Activated T-cell treated with anti-CD3 and anti-CD28 coated beads, Interleukin-2, amount 50 U/mL, for 24 hours (primary cell): ENCODE measurements around the gene TMPRSS4.

Experiments used
- DNase-seq: peaks from one replicate; pipeline ENCODE4 v3.0.0-alpha.2; 2020
- H3K27ac Mint-ChIP-seq: 2 replicates; pipeline ENCODE4 v1.8.0; 2020; ENCODE audit warnings: mild to moderate bottlenecking, mixed read lengths
- H3K27me3 Mint-ChIP-seq: 2 replicates; pipeline ENCODE4 v1.8.0; 2020; ENCODE audit warnings: mixed read lengths
- H3K36me3 Mint-ChIP-seq: 2 replicates; pipeline ENCODE4 v1.8.0; 2020; ENCODE audit warnings: low read depth, mixed read lengths
- H3K4me1 Mint-ChIP-seq: 2 replicates; pipeline ENCODE4 v1.8.0; 2020; ENCODE audit warnings: low read depth, mixed read lengths
- H3K4me3 Mint-ChIP-seq: 2 replicates; pipeline ENCODE4 v1.8.0; 2020; ENCODE audit warnings: mild to moderate bottlenecking, moderate library complexity, mixed read lengths
- H3K9me3 Mint-ChIP-seq: 2 replicates; pipeline ENCODE4 v1.8.0; 2020; ENCODE audit warnings: mixed read lengths

Gene TMPRSS4

DNA sequence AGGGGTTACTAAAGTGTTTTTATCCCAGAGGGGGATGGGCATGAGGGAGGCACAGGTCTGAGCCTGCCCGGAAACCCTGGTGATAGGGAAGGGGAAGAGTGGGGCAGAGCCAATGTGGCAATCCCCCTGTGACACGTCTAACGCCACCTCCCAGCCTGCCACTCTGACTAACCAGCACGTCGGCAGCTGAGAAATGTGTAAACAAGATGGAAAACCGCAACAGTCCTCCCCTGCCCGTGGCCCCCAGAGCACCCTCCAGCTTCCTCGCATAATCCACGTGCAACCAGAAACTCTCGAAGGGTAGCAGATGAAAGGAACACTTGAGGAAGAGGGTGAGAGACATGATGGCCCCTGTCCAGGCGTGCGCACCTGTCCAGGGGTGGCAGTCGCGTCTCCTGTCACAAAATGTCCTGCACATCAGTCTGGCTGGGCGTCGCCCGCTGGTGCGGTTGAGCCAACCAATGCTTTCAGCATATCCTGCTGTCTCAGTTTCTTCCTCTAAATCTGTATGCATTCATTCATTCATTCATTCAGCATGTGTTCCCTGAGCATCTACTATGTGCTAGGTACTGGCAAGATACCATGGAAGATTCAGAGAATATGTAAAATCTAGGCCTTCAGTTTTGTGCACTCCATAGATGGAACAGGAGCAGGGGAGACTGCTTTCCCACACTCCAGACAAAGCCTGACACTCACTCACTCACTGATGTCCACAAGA is 4.5 kb downstream of the TMPRSS4 start:
- no peak overlapping the region for H3K4me3 Mint-ChIP-seq
- no peaks in the 10 kb centered on the region for H3K36me3 Mint-ChIP-seq
- H3K27ac Mint-ChIP-seq = no peak overlapping the region
- no peaks in the 10 kb centered on the region for H3K27me3 Mint-ChIP-seq
- no peaks in the 10 kb centered on the region for H3K4me1 Mint-ChIP-seq
- peaks cover 2% of the 10 kb centered on the region for H3K9me3 Mint-ChIP-seq
- no peak for DNase-seq

DNA sequence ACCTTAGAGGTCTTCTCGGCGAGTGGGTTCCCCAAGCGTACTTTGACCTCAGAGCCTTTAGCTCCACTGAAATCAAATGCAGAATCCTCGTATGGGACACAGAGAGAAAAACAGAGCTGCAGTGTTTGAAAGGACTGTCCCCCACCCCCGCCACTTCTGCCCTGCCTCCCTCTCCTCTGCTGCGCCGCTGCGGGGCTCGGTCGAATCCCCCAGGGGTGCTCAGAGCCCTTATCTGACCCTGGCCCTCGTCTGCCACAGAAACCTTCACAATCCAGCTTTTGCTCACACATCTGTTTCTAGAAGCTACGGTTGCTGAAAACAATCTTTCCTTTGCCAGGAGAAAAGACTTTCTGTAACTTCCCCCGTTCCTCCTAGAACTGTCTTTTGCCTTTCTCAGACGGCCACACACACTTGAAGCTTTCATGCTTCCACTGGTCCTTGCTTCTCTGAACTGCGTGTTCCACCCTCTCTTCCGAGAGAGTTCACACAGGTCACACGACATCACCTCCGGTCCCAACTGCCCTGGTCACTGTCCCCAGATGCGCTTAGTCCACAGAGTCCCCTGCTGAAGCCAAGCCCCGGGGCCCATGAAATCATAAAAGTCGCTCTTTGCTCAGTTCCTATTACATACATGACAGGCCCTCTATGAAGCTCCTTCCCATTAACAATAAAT is 6.1 kb downstream of the TMPRSS4 start:
- DNase-seq = no peak
- no peak overlapping the region for H3K27ac Mint-ChIP-seq
- H3K4me1 Mint-ChIP-seq = no peaks in the 10 kb centered on the region
- H3K36me3 Mint-ChIP-seq = no peaks in the 10 kb centered on the region
- no peak overlapping the region for H3K4me3 Mint-ChIP-seq
- peaks cover 10% of the 10 kb centered on the region for H3K9me3 Mint-ChIP-seq
- no peaks in the 10 kb centered on the region for H3K27me3 Mint-ChIP-seq

DNA sequence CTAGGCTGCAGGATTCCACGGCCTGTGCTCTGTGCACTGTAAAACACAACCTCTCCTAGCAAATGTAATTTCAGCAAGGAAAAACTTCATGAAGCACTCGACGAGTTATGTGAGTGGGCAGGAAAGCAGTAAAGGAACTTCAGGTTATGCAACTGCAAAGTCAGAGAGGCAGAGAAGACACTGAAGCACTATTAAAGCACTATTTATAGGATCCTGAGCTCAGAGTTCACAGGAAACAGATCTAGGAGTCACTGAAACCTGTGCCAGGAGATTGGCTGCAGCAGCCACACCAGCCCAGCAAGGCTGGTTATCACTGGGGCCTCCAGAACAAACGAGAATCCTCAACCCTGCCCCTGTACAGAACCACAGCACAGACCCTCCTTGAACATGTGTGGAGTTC is 7.4 kb downstream of the TMPRSS4 start:
- Mint-ChIP-seq H3K4me1 (no peaks in the 10 kb centered on the region), H3K27me3 (peaks cover 5% of the 10 kb centered on the region), H3K9me3 (peaks cover 19% of the 10 kb centered on the region), H3K36me3 (no peaks in the 10 kb centered on the region), H3K27ac (no peak overlapping the region), H3K4me3 (no peak overlapping the region)
- no peak for DNase-seq

DNA sequence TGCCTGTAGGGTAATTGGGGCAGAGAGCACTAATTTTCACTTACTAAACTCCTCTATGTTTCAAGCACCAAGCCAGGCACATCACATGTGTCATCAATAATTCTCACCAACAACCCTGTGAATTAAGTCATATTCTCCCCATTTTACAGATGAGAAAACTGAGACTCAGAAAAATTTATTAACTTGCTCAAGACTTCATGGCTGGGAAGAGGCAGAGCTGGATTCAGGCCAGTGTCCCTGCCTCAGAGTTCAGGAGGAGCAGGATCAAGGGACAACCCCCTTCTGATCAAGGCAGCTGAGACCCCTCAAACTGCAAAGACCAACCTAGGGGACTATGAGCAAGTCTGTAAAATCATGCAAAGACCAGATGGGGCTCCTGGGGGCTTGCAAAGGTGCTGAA is 7.8 kb downstream of the TMPRSS4 start:
- Mint-ChIP-seq H3K9me3 (peaks cover 19% of the 10 kb centered on the region), H3K36me3 (no peaks in the 10 kb centered on the region), H3K4me3 (no peak overlapping the region), H3K4me1 (no peaks in the 10 kb centered on the region), H3K27me3 (peaks cover 5% of the 10 kb centered on the region), H3K27ac (no peak overlapping the region)
- DNase-seq = no peak

DNA sequence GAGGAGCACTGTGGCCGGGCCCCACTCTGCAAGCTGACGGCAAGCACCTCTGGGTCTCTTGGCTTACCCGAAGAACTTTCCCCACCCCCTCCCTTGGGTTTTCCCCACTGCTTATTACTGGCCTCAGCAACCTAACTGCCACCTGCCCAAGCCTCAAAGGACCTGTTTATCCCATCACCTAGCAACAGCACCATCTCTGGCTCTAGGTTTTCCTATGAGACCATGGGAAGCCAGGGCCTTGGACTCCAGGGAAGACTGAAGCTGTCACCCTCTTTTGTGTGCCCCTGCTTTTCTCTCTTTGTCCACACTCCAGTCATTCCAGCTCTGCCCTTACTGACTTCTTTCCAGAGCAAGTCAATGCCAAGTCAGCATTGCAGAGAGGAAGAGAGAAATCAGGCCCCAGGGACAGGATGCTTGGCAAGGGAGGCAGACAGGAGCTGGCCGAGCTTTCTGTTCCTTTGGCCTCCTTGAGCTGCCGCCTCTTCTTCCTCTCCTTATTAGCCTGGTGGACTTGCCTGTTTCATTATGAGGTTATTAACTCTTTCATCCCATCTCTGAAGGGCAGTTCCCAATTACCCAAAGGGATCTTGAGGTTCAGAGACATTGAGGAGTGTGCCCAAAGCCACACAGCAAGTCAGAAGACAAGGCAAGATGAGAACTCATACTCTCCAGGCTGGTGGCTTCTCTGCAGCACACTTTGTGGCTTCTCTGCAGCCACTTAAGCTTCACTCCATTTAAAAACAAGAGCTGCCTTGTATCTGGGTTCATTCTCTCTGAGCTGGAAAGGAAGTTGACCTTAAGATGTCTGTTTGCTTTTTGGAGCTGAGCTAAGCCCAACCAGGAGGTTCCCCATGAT is 10.3 kb downstream of the TMPRSS4 start, which contains the start of gene SMIM35:
TSS of gene SMIM35 (minus strand) at position 51 of the 856 bp plus-strand sequence. CDS start 206 bp downstream, outside the sequence.
- Mint-ChIP-seq H3K4me3 (no peak within 1 kb of the TSS), H3K9me3 (peaks cover 19% of the 10 kb centered on the region), H3K36me3 (no peaks in the 10 kb centered on the region), H3K27me3 (peaks cover 7% of the 10 kb centered on the region), H3K4me1 (no peaks in the 10 kb centered on the region), H3K27ac (no peak within 1 kb of the TSS)
- DNase-seq = no peak

DNA sequence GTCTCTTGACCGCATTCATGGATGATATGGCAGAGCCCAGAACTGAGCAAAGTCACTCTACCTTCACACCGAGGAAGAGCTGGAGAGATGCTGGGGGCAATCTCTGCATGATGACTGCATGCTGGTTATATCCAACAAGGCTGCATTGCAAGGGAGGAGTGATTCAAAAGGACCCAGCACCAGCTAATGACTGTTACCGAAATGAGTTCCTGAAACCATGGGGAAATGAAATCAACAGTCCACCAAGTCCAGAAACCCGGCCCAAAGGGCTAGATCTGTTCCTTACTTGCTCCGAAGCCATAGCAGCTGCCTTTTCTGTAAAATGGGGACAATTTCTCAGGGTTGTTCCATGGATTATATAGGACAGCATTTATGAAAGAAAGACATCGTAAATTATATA is 11.1 kb downstream of the TMPRSS4 start:
- no peak for DNase-seq
- no peak overlapping the region for H3K27ac Mint-ChIP-seq
- peaks cover 19% of the 10 kb centered on the region for H3K9me3 Mint-ChIP-seq
- peaks cover 9% of the 10 kb centered on the region for H3K27me3 Mint-ChIP-seq
- H3K4me3 Mint-ChIP-seq = no peak overlapping the region
- H3K4me1 Mint-ChIP-seq = no peaks in the 10 kb centered on the region
- H3K36me3 Mint-ChIP-seq = no peaks in the 10 kb centered on the region

DNA sequence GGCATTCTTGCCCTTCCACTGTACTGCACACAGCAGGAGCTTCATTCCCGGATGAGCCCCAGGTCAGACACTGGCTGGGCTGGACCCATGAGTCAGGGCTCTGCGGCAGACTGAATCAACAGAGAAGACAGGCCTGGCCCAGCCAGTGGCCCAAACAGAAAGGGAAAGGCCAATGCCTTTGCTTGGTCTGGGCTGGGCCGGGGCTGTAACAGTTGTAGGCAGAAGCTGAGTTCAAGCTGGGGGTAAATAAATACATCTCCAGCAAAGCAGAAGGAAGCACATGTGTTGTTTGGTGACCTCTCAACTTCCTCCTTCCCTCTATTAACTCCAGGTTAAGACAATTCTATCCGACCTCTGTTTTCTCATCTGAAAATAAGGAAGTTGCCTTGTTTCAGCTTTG is 11.7 kb downstream of the TMPRSS4 start:
- no peak overlapping the region for H3K27ac Mint-ChIP-seq
- no peak for DNase-seq
- no peaks in the 10 kb centered on the region for H3K4me1 Mint-ChIP-seq
- H3K9me3 Mint-ChIP-seq = peaks cover 19% of the 10 kb centered on the region
- no peak overlapping the region for H3K4me3 Mint-ChIP-seq
- H3K27me3 Mint-ChIP-seq = peaks cover 9% of the 10 kb centered on the region
- no peaks in the 10 kb centered on the region for H3K36me3 Mint-ChIP-seq

DNA sequence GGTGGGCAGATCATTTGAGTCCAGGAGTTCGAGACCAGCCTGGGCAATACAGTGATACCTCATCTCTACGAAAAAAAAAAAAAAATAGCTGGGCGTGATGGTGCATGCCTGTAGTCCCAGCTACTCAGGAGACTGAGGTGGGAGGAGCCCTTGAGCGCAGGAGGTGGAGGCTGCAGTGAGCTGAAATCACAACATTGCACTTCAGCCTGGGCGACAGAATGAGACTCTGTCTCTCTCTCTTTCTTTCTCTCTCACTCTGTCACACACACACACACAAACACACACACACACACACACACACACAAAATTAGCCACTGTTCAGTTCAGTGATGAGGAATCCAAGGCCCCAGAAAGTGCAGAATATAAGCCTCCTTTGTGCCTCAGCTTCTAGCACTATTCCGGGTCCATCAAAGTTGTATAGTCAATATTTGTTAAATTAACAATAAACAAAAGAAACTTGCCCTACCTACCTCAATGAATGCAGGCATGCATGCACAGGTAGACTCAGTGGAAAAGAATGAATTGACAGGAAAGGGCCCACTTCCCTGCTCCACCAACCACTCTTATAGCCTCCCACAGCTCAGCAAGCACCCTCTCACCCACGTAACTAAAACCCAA is 13.8 kb downstream of the TMPRSS4 start:
- H3K36me3 Mint-ChIP-seq = no peaks in the 10 kb centered on the region
- no peak overlapping the region for H3K4me3 Mint-ChIP-seq
- peaks cover 19% of the 10 kb centered on the region for H3K9me3 Mint-ChIP-seq
- no peak for DNase-seq
- no peaks in the 10 kb centered on the region for H3K4me1 Mint-ChIP-seq
- no peak overlapping the region for H3K27ac Mint-ChIP-seq
- H3K27me3 Mint-ChIP-seq = peaks cover 9% of the 10 kb centered on the region

DNA sequence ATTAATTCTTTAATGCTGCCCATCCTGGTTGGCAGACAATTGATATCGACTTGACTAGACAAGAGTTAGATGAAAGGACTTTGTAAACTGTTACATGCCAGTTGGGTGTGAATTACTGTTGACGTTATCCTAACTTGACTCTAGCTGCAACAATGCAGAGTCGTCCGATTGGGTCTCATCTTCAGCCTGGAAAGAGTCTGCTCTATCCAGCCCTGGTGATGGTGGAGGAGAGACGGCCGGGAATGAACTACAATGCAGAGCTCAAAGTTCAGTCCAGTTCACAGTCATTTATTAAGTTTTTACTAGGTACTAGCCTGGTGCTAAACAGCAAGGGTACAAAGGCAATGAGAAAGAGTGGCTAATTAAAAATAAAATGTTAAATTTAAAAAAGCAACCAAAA is 14.8 kb downstream of the TMPRSS4 start:
- H3K36me3 Mint-ChIP-seq = no peaks in the 10 kb centered on the region
- no peak for DNase-seq
- peaks cover 17% of the 10 kb centered on the region for H3K9me3 Mint-ChIP-seq
- H3K4me3 Mint-ChIP-seq = no peak overlapping the region
- H3K4me1 Mint-ChIP-seq = no peaks in the 10 kb centered on the region
- peaks cover 9% of the 10 kb centered on the region for H3K27me3 Mint-ChIP-seq
- no peak overlapping the region for H3K27ac Mint-ChIP-seq

DNA sequence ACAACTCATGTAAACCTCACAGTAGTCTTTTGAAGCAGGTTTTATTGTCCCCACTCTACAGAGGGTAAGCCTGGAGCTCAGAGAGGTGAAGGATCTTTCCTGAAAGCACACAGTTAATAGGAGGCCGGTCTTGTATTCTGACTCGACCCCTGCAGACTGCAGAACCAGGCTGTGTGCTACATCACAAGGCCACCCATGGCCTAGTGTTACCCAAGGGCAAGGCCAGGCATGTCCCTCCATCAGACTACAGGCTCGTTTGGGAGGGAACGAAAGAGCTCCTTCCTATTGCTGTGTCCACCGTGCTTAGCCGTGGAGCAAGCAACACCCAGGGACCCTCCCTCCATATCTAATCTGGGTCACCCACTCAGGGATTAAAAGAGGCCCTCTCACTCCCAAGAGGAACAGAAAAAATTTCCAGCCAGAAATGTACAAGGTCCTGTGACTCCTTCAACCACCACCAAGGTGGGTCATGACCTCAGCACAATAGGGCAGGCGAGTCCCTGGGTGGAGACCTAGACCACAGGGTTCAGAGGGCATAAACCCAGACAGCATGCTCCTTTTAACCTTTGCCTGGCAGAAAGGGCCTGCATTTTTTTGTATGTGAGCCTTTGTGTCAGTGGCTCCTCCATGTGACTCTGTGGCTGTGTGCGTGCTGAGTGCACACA is 16.2 kb downstream of the TMPRSS4 start:
- Mint-ChIP-seq H3K4me1 (no peaks in the 10 kb centered on the region), H3K27me3 (peaks cover 9% of the 10 kb centered on the region), H3K9me3 (peaks cover 9% of the 10 kb centered on the region), H3K27ac (no peak overlapping the region), H3K4me3 (no peak overlapping the region), H3K36me3 (no peaks in the 10 kb centered on the region)
- no peak for DNase-seq

DNA sequence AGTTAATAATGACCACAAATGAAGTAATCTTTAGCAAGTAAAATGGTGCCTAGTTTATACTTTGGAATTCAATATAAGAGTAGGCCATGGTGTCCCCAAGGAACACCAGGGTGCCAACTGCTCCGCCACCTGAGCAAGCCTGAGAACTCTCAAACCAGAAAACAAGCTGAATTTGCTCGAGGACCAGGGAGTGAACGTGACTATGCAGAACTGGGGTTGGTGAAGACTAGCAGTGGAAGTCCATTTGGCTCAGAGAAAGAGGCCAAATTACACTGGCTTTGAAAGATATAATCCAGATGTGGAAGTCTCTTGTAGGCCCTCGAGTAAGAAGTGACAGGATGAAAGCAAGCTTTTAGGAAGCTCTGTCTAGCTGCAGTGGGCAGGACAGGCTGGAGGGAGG is 18.6 kb downstream of the TMPRSS4 start:
- no peaks in the 10 kb centered on the region for H3K4me1 Mint-ChIP-seq
- H3K36me3 Mint-ChIP-seq = no peaks in the 10 kb centered on the region
- no peaks in the 10 kb centered on the region for H3K9me3 Mint-ChIP-seq
- peaks cover 3% of the 10 kb centered on the region for H3K27me3 Mint-ChIP-seq
- no peak for DNase-seq
- no peak overlapping the region for H3K27ac Mint-ChIP-seq
- H3K4me3 Mint-ChIP-seq = no peak overlapping the region

DNA sequence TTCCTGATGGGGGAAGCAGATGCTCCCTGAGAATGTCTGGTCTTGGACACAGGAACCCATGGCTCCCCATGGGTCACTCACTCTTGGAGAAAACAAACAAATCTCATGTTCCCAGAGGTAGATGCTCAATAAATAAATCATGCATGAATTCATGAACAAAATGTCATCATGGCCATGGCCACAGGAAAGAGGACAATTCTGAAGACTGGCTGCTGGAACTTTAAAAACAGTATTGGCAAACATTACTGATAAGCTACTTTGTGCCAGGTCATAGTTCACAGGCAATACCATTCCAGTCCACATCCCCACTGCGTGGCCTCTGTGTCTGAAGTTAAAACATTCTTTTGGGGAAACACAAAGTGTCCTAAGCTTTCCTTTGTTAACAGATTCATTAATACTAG is 19.1 kb downstream of the TMPRSS4 start:
- DNase-seq = no peak
- Mint-ChIP-seq H3K27ac (no peak overlapping the region), H3K4me1 (no peaks in the 10 kb centered on the region), H3K36me3 (no peaks in the 10 kb centered on the region), H3K9me3 (no peaks in the 10 kb centered on the region), H3K4me3 (no peak overlapping the region), H3K27me3 (peaks cover 3% of the 10 kb centered on the region)

DNA sequence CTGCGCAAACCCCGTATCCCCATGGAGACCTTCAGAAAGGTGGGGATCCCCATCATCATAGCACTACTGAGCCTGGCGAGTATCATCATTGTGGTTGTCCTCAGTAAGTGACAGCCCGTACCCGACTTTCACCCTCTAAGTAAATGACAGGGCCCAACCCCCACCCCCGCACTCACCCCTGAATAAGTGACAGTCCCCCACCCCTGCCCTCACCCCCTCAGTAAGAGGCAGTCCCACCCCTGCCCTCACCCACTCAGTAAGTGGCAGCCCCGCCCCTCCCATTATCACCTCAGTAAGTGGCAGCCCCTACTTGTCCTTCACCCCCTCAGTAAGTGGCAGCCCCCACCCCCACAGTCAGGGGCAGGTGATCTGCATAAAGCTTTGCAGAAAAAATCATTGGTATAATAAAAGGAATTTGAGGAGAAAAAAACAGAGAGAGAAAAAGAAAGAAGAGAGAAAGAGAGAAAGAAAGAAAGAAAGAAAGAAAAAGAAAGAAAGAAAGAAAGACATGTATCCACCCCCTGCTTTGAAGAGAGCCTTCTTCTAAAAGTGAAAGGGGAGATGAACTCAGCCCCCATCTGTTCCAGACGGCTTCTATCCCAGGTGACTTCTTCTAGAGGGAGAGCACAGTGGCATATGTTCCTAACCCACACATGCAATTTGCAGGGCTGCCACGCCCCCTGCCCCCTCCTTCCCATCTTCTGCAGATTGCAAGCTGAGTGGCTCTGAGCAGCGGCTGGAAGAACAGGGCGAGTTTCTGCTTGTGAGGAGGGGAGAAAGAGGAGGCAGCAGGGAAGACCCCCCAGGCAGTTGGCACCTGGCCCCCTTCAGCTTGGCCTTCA is 22.3 kb downstream of the TMPRSS4 start:
- H3K27ac Mint-ChIP-seq = no peak overlapping the region
- no peak overlapping the region for H3K4me3 Mint-ChIP-seq

More for the DNA sequence above, 22.3 kb downstream of the TMPRSS4 start:
- no peaks in the 10 kb centered on the region for H3K4me1 Mint-ChIP-seq
- no peaks in the 10 kb centered on the region for H3K27me3 Mint-ChIP-seq
- DNase-seq = no peak
- H3K36me3 Mint-ChIP-seq = no peaks in the 10 kb centered on the region
- no peaks in the 10 kb centered on the region for H3K9me3 Mint-ChIP-seq
